MM.1S (cell line): ENCODE data around the gene RTL5.

Source experiments
- DNase-seq: peaks from one replicate; pipeline ENCODE4 v3.0.0-alpha.2; 2015
- H2AFZ ChIP-seq: fragments of 300-600 bp; sonication (generic); 2 replicates; pipeline ENCODE4 v1.6.0; 2016; ENCODE audit warnings: antibody characterized with exemption, low read length
- H3F3A ChIP-seq: fragments of 300-600 bp; sonication (generic); 2 replicates; pipeline ENCODE4 v1.6.1; 2016; ENCODE audit warnings: mild to moderate bottlenecking, antibody characterized with exemption, low read length, moderate library complexity, mixed read lengths; ENCODE audit not compliant: insufficient read depth
- H3K27ac ChIP-seq: fragments of 300-600 bp; sonication (generic); 2 replicates; pipeline ENCODE4 v1.5.1; 2016; ENCODE audit warnings: mild to moderate bottlenecking, low read length
- H3K27me3 ChIP-seq: fragments of 300-600 bp; sonication (generic); replicated peaks from 2 replicates; pipeline ENCODE4 v1.6.0; 2016; ENCODE audit warnings: low read length; ENCODE audit not compliant: insufficient read depth
- H3K36me3 ChIP-seq: fragments of 300-600 bp; sonication (generic); replicated peaks from 2 replicates; pipeline ENCODE4 v1.6.1; 2016; ENCODE audit warnings: mild to moderate bottlenecking, low read length, mixed read lengths; ENCODE audit not compliant: insufficient read depth
- H3K4me1 ChIP-seq: fragments of 300-600 bp; sonication (generic); 2 replicates; pipeline ENCODE4 v1.6.1; 2016; ENCODE audit warnings: low read length, mixed read lengths
- H3K4me2 ChIP-seq: fragments of 300-600 bp; sonication (generic); 2 replicates; pipeline ENCODE4 v1.6.0; 2016; ENCODE audit warnings: low read depth, low read length
- H3K4me3 ChIP-seq: fragments of 300-600 bp; sonication (generic); 2 replicates; pipeline ENCODE4 v1.5.1; 2016; ENCODE audit warnings: low read length, mixed read lengths
- H3K79me2 ChIP-seq: fragments of 300-600 bp; sonication (generic); 2 replicates; pipeline ENCODE4 v1.6.1; 2016; ENCODE audit warnings: mixed run types, low read length, mixed read lengths
- H3K9ac ChIP-seq: fragments of 300-600 bp; sonication (generic); 2 replicates; pipeline ENCODE4 v1.6.1; 2016; ENCODE audit warnings: low read length, mixed read lengths
- H3K9me2 ChIP-seq: fragments of 300-600 bp; sonication (generic); replicated peaks from 2 replicates; pipeline ENCODE4 v1.6.1; 2016; ENCODE audit warnings: mild to moderate bottlenecking, low read length, mixed read lengths; ENCODE audit not compliant: insufficient read depth
- H3K9me3 ChIP-seq: fragments of 300-600 bp; sonication (generic); replicated peaks from 2 replicates; pipeline ENCODE4 v1.6.1; 2016; ENCODE audit warnings: mild to moderate bottlenecking, low read length, mixed read lengths; ENCODE audit not compliant: insufficient read depth
- H4K20me1 ChIP-seq: fragments of 300-600 bp; sonication (generic); 2 replicates; pipeline ENCODE4 v1.6.1; 2016; ENCODE audit warnings: mild to moderate bottlenecking, low read length, moderate library complexity, mixed read lengths; ENCODE audit not compliant: insufficient read depth
- CTCF ChIP-seq: fragments of 300-600 bp; sonication (generic); IDR thresholded peaks from 2 replicates; pipeline ENCODE4 v1.5.1; 2016; ENCODE audit warnings: antibody characterized with exemption, low read length, mixed read lengths
- EZH2 ChIP-seq: fragments of 300-600 bp; sonication (generic); optimal IDR thresholded peaks from 2 replicates; pipeline ENCODE3; 2017; ENCODE audit warnings: low read depth, mild to moderate bottlenecking, antibody characterized with exemption, low read length, mixed read lengths
- EZH2phosphoT487 ChIP-seq: fragments of 300-600 bp; sonication (generic); IDR thresholded peaks from 2 replicates; pipeline ENCODE4 v1.6.1; 2018; ENCODE audit warnings: antibody characterized with exemption, low read length

Gene RTL5

DNA sequence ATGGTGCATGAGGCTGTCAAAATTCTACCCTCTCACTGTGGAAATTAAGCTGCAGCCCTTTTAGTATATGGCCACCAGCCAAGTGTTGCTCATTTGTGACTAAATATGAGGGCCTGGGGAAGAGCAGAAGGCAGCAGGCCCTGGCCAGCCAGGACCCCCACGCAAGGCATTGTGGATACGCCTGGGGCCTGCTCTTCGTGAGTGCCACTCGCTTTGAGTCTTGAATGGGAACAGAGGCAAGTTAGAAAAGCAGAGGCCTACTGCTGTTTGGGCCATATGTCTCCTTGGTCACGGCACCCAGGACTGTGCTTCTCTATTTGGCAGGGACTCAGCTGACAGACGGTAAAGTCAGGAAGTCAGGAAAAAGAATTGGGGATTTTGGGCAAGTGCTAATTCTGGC, 10.9 kb downstream of the RTL5 start:
- no peak overlapping the region for H3K4me2 ChIP-seq
- H3K36me3 ChIP-seq, result no peaks in the 10 kb centered on the region
- no peak overlapping the region for H3K4me3 ChIP-seq
- no peaks in the 10 kb centered on the region for H3K9me2 ChIP-seq
- no peak for TF ChIP-seq EZH2
- no peak for TF ChIP-seq EZH2phosphoT487
- no peak for TF ChIP-seq CTCF
- H3K9me3 ChIP-seq, result no peaks in the 10 kb centered on the region
- 0 out of 2 replicates have a peak overlapping the region, but pooled peaks have one; percentile 63 for H2AFZ ChIP-seq
- no peaks in the 10 kb centered on the region for H3K27me3 ChIP-seq
- peaks cover 21% of the 10 kb centered on the region for H3K4me1 ChIP-seq
- H4K20me1 ChIP-seq, result no peaks in the 10 kb centered on the region
- H3K79me2 ChIP-seq, result no peaks in the 10 kb centered on the region
- DNase-seq, result no peak
- no peak overlapping the region for H3K27ac ChIP-seq
- no peak overlapping the region for H3K9ac ChIP-seq
- no peaks in the 10 kb centered on the region for H3F3A ChIP-seq

GRCh38 chrX:72117636-72118210, 14.0 kb downstream of the RTL5 start:
- no peaks in the 10 kb centered on the region for H3K36me3 ChIP-seq
- no peaks in the 10 kb centered on the region for H4K20me1 ChIP-seq
- no peak overlapping the region for H3K4me2 ChIP-seq
- no peaks in the 10 kb centered on the region for H3K9me2 ChIP-seq
- no peak overlapping the region for H3K4me3 ChIP-seq
- DNase-seq, result no peak
- no peaks in the 10 kb centered on the region for H3K9me3 ChIP-seq
- no peak overlapping the region for H2AFZ ChIP-seq
- H3K9ac ChIP-seq, result no peak overlapping the region
- TF ChIP-seq EZH2, result no peak
- TF ChIP-seq EZH2phosphoT487, result no peak
- no peak overlapping the region for H3K27ac ChIP-seq
- no peaks in the 10 kb centered on the region for H3K79me2 ChIP-seq
- H3F3A ChIP-seq, result no peaks in the 10 kb centered on the region
- no peaks in the 10 kb centered on the region for H3K27me3 ChIP-seq
- peaks cover 18% of the 10 kb centered on the region for H3K4me1 ChIP-seq

GRCh38 chrX:72115380-72115779, 16.3 kb downstream of the RTL5 start:
- no peak overlapping the region for H2AFZ ChIP-seq
- H3K36me3 ChIP-seq, result no peaks in the 10 kb centered on the region
- H3K4me1 ChIP-seq, result no peaks in the 10 kb centered on the region
- H3K9ac ChIP-seq, result no peak overlapping the region
- no peak overlapping the region for H3K4me3 ChIP-seq
- H3K27ac ChIP-seq, result no peak overlapping the region
- TF ChIP-seq EZH2phosphoT487, result no peak
- no peak for TF ChIP-seq EZH2
- no peak for TF ChIP-seq CTCF
- no peaks in the 10 kb centered on the region for H3K79me2 ChIP-seq
- no peaks in the 10 kb centered on the region for H3K27me3 ChIP-seq
- H3K9me2 ChIP-seq, result no peaks in the 10 kb centered on the region
- no peaks in the 10 kb centered on the region for H4K20me1 ChIP-seq
- H3F3A ChIP-seq, result no peaks in the 10 kb centered on the region
- H3K9me3 ChIP-seq, result no peaks in the 10 kb centered on the region
- no peak overlapping the region for H3K4me2 ChIP-seq
- no peak for DNase-seq

- Histone ChIP-seq H2AFZ (no peak overlapping the region), H3K9me3 (no peaks in the 10 kb centered on the region), H3K27ac (no peak overlapping the region), H3K9me2 (no peaks in the 10 kb centered on the region), H3K4me3 (no peak overlapping the region), H3K79me2 (no peaks in the 10 kb centered on the region), H3K9ac (no peak overlapping the region), H3K36me3 (no peaks in the 10 kb centered on the region), H3K27me3 (no peaks in the 10 kb centered on the region), H4K20me1 (no peaks in the 10 kb centered on the region), H3F3A (no peaks in the 10 kb centered on the region), H3K4me1 (no peaks in the 10 kb centered on the region), H3K4me2 (no peak overlapping the region)
- TF ChIP-seq CTCF, result no peak
- no peak for TF ChIP-seq EZH2
- TF ChIP-seq EZH2phosphoT487, result no peak
- no peak for DNase-seq
Measured at GRCh38 chrX:72114807-72115206, 16.9 kb downstream of the RTL5 start.
